ENCODE results near the gene IRF2BP1.

GRCh38 chr19:45913874-45914830 lies 28.2 kb upstream of the IRF2BP1 start, which contains the start of gene NANOS2:
- no peak for TF ChIP-seq POLR2A (IDR thresholded peaks at IDR 0.05)
- no peak for TF ChIP-seq CTCF (IDR thresholded peaks at IDR 0.05)
- TF ChIP-seq EP300 (IDR thresholded peaks at IDR 0.05): no peak
